Measurements from ENCODE around the gene GPR146.

The GPR146 gene

GRCh38 chr7:1080252-1080920 lies 36.0 kb downstream of the GPR146 start:
- H3K4me3 ChIP-seq (ENCODE audit: low read depth, low read length) = no peak overlapping the region

GRCh38 chr7:1080921-1081255 lies 36.5 kb downstream of the GPR146 start:
- TF ChIP-seq CTCF (IDR thresholded peaks at IDR 0.05; ENCODE audit: borderline replicate concordance, insufficient read depth, low read depth, low read length) = no peak
- H3K4me3 ChIP-seq (ENCODE audit: low read depth, low read length) = no peak overlapping the region

More at GRCh38 chr7:1080252-1080920, 36.0 kb downstream of the GPR146 start:
- TF ChIP-seq CTCF (IDR thresholded peaks at IDR 0.05; ENCODE audit: borderline replicate concordance, insufficient read depth, low read depth, low read length) = no peak

- no peak overlapping the region for H3K4me3 ChIP-seq (ENCODE audit: low read depth, low read length)
- TF ChIP-seq CTCF (IDR thresholded peaks at IDR 0.05; ENCODE audit: borderline replicate concordance, insufficient read depth, low read depth, low read length) = no peak
Observed at GRCh38 chr7:1081336-1081735, 37.0 kb downstream of the GPR146 start.

DNA sequence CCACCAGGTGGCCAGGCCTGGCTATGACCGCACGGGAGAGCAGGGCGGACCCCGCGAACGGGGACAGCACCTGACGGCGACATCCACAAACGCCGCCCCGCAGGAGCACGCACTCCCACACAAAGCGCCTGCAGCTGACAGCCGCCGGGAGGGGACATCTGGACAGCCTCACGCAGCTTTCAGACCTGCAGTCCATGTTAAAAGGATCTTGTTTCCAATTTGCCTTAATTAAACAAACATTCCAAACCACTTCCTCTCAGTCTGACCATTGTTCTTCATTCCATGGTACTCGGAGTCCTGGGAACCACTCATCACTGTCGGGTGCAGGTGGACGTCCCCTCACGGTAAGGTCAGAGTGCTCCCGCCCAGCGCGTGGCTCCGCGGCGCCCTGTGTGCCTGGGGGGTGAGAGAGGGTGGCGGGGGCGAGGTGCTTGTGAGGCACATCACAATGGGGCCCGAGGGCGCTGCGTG lies 37.6 kb downstream of the GPR146 start:
- no peak overlapping the region for H3K4me3 ChIP-seq (ENCODE audit: low read depth, low read length)

GRCh38 chr7:1083729-1084657 lies 39.6 kb downstream of the GPR146 start:
- no peak for TF ChIP-seq CTCF (IDR thresholded peaks at IDR 0.05; ENCODE audit: borderline replicate concordance, insufficient read depth, low read depth, low read length)
- no peak overlapping the region for H3K4me3 ChIP-seq (ENCODE audit: low read depth, low read length)

More for the DNA sequence above, 37.6 kb downstream of the GPR146 start:
- no peak for TF ChIP-seq CTCF (IDR thresholded peaks at IDR 0.05; ENCODE audit: borderline replicate concordance, insufficient read depth, low read depth, low read length)

GRCh38 chr7:1085266-1085665 lies 40.9 kb downstream of the GPR146 start:
- TF ChIP-seq CTCF (IDR thresholded peaks at IDR 0.05; ENCODE audit: borderline replicate concordance, insufficient read depth, low read depth, low read length) = no peak
- H3K4me3 ChIP-seq (ENCODE audit: low read depth, low read length) = no peak overlapping the region
